ENCODE measurements around the gene ZMIZ1. TPM values are rescaled to one million over a fixed set of nuclear protein-coding genes. Genes with fewer than 3 reads are reported as not detected.

Gene ZMIZ1
- total RNA-seq, 1 experiment from 2014 or later = 35.8 TPM

GRCh38 chr10:79059859-79060379 is 8.8 kb upstream of the ZMIZ1 start:
- Histone ChIP-seq H3K27me3 (replicated peaks; ENCODE audit: insufficient read depth, low read depth, low read length, poor library complexity) (no peaks in the 10 kb centered on the region), H3K36me3 (ENCODE audit: insufficient read depth, low read length, poor library complexity, severe bottlenecking) (no peaks in the 10 kb centered on the region), H3K4me3 (ENCODE audit: low read depth, low read length, poor library complexity, severe bottlenecking) (no peak overlapping the region), H3K9me3 (ENCODE audit: low read depth, low read length, poor library complexity, severe bottlenecking) (no peaks in the 10 kb centered on the region), H3K27ac (ENCODE audit: low read depth, low read length, poor library complexity, severe bottlenecking) (no peak overlapping the region), H3K4me1 (ENCODE audit: insufficient read depth, low read length, poor library complexity, severe bottlenecking) (no peaks in the 10 kb centered on the region)
- intact Hi-C loops (cut with micrococcal nuclease; ENCODE audit: unreplicated experiment) = loop anchor here (10.0 kb wide), 1 partner anchor 395 kb away; no protein-coding TSS in a partner anchor
- no peak for TF ChIP-seq EZH2 (IDR thresholded peaks at IDR 0.05; ENCODE audit: borderline replicate concordance, low read depth, low read length, poor library complexity, severe bottlenecking)
- no peak for TF ChIP-seq CTCF (conservative IDR thresholded peaks at IDR 0.05; ENCODE audit: low read depth, low read length)
- DNase-seq (ENCODE audit: low spot score) = no peak
- CTCF ChIA-PET = no interaction called here
- POLR2A ChIA-PET (ENCODE audit: low non-redundant PET) = no interaction called here
- no TSS peak for BruUV-seq (replicated peaks)

- ChIA-PET CTCF (no interaction called here), POLR2A (ENCODE audit: low non-redundant PET) (no interaction called here)
- no peaks in the 10 kb centered on the region for H3K27me3 ChIP-seq (replicated peaks; ENCODE audit: insufficient read depth, low read depth, low read length, poor library complexity)
- no TSS peak for BruUV-seq (replicated peaks)
- no peak overlapping the region for H3K27ac ChIP-seq (ENCODE audit: low read depth, low read length, poor library complexity, severe bottlenecking)
- no peaks in the 10 kb centered on the region for H3K9me3 ChIP-seq (ENCODE audit: low read depth, low read length, poor library complexity, severe bottlenecking)
- H3K4me3 ChIP-seq (ENCODE audit: low read depth, low read length, poor library complexity, severe bottlenecking) = no peak overlapping the region
- intact Hi-C loops (cut with micrococcal nuclease; ENCODE audit: unreplicated experiment) = loop anchor here (10.0 kb wide), 1 partner anchor 396 kb away; no protein-coding TSS in a partner anchor
- no peak for DNase-seq (ENCODE audit: low spot score)
- no peak for TF ChIP-seq EZH2 (IDR thresholded peaks at IDR 0.05; ENCODE audit: borderline replicate concordance, low read depth, low read length, poor library complexity, severe bottlenecking)
- TF ChIP-seq CTCF (conservative IDR thresholded peaks at IDR 0.05; ENCODE audit: low read depth, low read length) = no peak
- H3K36me3 ChIP-seq (ENCODE audit: insufficient read depth, low read length, poor library complexity, severe bottlenecking) = no peaks in the 10 kb centered on the region
- H3K4me1 ChIP-seq (ENCODE audit: insufficient read depth, low read length, poor library complexity, severe bottlenecking) = no peaks in the 10 kb centered on the region
These were observed 8.0 kb upstream of the ZMIZ1 start for GRCh38 chr10:79060641-79061255.

GRCh38 chr10:79061441-79062315 is 7.1 kb upstream of the ZMIZ1 start:
- no peak for DNase-seq (ENCODE audit: low spot score)
- CTCF ChIA-PET = no interaction called here

More at GRCh38 chr10:79061441-79062315, 7.1 kb upstream of the ZMIZ1 start:
- TF ChIP-seq CTCF (conservative IDR thresholded peaks at IDR 0.05; ENCODE audit: low read depth, low read length) (no peak), EZH2 (IDR thresholded peaks at IDR 0.05; ENCODE audit: borderline replicate concordance, low read depth, low read length, poor library complexity, severe bottlenecking) (no peak)
- Histone ChIP-seq H3K27ac (ENCODE audit: low read depth, low read length, poor library complexity, severe bottlenecking) (no peak overlapping the region), H3K4me1 (ENCODE audit: insufficient read depth, low read length, poor library complexity, severe bottlenecking) (no peaks in the 10 kb centered on the region), H3K27me3 (replicated peaks; ENCODE audit: insufficient read depth, low read depth, low read length, poor library complexity) (no peaks in the 10 kb centered on the region), H3K4me3 (ENCODE audit: low read depth, low read length, poor library complexity, severe bottlenecking) (no peak overlapping the region), H3K36me3 (ENCODE audit: insufficient read depth, low read length, poor library complexity, severe bottlenecking) (no peaks in the 10 kb centered on the region), H3K9me3 (ENCODE audit: low read depth, low read length, poor library complexity, severe bottlenecking) (no peaks in the 10 kb centered on the region)
- intact Hi-C loops (cut with micrococcal nuclease; ENCODE audit: unreplicated experiment) = loop anchor here (10.0 kb wide), 1 partner anchor 397 kb away; no protein-coding TSS in a partner anchor
- POLR2A ChIA-PET (ENCODE audit: low non-redundant PET) = no interaction called here
- BruUV-seq (replicated peaks) = no TSS peak
